Naive thymus-derived CD4-positive, alpha-beta T cell (primary cell): ENCODE results near the gene GALNT14. TPM values are rescaled to one million over a fixed set of nuclear protein-coding genes. Genes with fewer than 3 reads are reported as not detected.

ENCODE experiments used
- ATAC-seq: fragments of 150-1000 bp; cut with Tn5 transposase; 2 replicates; pipeline ENCODE4 v1.10.0; 2021; ENCODE audit warnings: mild to moderate bottlenecking, moderate library complexity
- CTCF ChIA-PET: fragments of 350-600 bp; sonication (Branson Sonifier 250); formaldehyde crosslinking; loops from one replicate; lab custom pipeline; 2021; ENCODE audit warnings: antibody characterized with exemption; lab: Charles Lee
- POLR2A ChIA-PET: fragments of 350-600 bp; sonication (Branson Sonifier 250); formaldehyde crosslinking; loops from one replicate; lab custom pipeline; 2021; ENCODE audit warnings: antibody characterized with exemption, inconsistent platforms; lab: Charles Lee
- DNase-seq, 9 donors: peaks; one replicate each; pipeline versions ENCODE4 v3.0.0 to v3.0.0-alpha.2; 2020 to 2022; ENCODE audit warnings: mixed read lengths in 1 of 9
- H3K27ac ChIP-seq: one replicate; pipeline ENCODE4 v1.7.0; 2013; ENCODE audit warnings: mild to moderate bottlenecking, low read depth, low read length, moderate library complexity
- H3K27me3 ChIP-seq, 2 donors: one replicate each; pipeline ENCODE4 v1.7.0; 2013; ENCODE audit warnings: low read length in 2 of 2, mild to moderate bottlenecking in 2 of 2, moderate library complexity in 2 of 2; ENCODE audit not compliant: control insufficient read depth in 2 of 2, insufficient read depth in 2 of 2
- H3K36me3 ChIP-seq, 3 experiments: 1 replicate in 2 of 3; 2 replicates in 1 of 3; pipeline ENCODE4 v1.7.0; 2013; ENCODE audit warnings: low read length in 3 of 3, mild to moderate bottlenecking in 3 of 3, moderate library complexity in 1 of 3; ENCODE audit not compliant: insufficient read depth in 3 of 3, control insufficient read depth in 2 of 3
- H3K4me1 ChIP-seq, 2 donors: one replicate each; pipeline ENCODE4 v1.7.0; 2013; ENCODE audit warnings: low read length in 2 of 2, mild to moderate bottlenecking in 2 of 2, moderate library complexity in 1 of 2; ENCODE audit not compliant: control insufficient read depth in 2 of 2, insufficient read depth in 2 of 2
- H3K4me3 ChIP-seq: 2 replicates; pipeline ENCODE4 v1.7.0; 2013; ENCODE audit warnings: mild to moderate bottlenecking, low read length
- H3K9me3 ChIP-seq, 3 experiments: 1 replicate in 2 of 3; 2 replicates in 1 of 3; pipeline ENCODE4 v1.7.0; 2013; ENCODE audit warnings: low read length in 3 of 3; ENCODE audit not compliant: control insufficient read depth in 2 of 3
- H3K27ac Mint-ChIP-seq, 9 donors: one replicate each; pipeline ENCODE4 v1.8.0; 2020 to 2022; ENCODE audit warnings: mixed read lengths in 9 of 9, mild to moderate bottlenecking in 8 of 9, moderate library complexity in 5 of 9, inconsistent platforms in 2 of 9
- H3K27me3 Mint-ChIP-seq, 5 donors: one replicate each; pipeline ENCODE4 v1.8.0; 2021 to 2022; ENCODE audit warnings: mixed read lengths in 5 of 5, mild to moderate bottlenecking in 1 of 5
- H3K36me3 Mint-ChIP-seq, 5 donors: one replicate each; pipeline ENCODE4 v1.8.0; 2020 to 2022; ENCODE audit warnings: mixed read lengths in 5 of 5, mild to moderate bottlenecking in 3 of 5, inconsistent platforms in 1 of 5
- H3K4me1 Mint-ChIP-seq, 7 donors: one replicate each; pipeline ENCODE4 v1.8.0; 2020 to 2022; ENCODE audit warnings: mixed read lengths in 7 of 7, mild to moderate bottlenecking in 3 of 7, inconsistent platforms in 1 of 7
- H3K4me3 Mint-ChIP-seq, 10 donors: one replicate each; pipeline ENCODE4 v1.8.0; 2020 to 2022; ENCODE audit warnings: mild to moderate bottlenecking in 10 of 10, mixed read lengths in 10 of 10, moderate library complexity in 6 of 10, inconsistent platforms in 2 of 10
- H3K9me3 Mint-ChIP-seq, 11 donors: one replicate each; pipeline ENCODE4 v1.8.0; 2020 to 2022; ENCODE audit warnings: mixed read lengths in 11 of 11, mild to moderate bottlenecking in 4 of 11, inconsistent platforms in 1 of 11, moderate library complexity in 1 of 11
- intact Hi-C, 2 donors: fragments of 100-400 bp; cut with micrococcal nuclease; formaldehyde crosslinking; loops; one replicate each; pipeline ENCODE4 v1.15.1; 2023
- polyA plus RNA-seq, 2 donors: library from polyadenylated mRNA; unstranded; fragments of 300-500 nt; fragmentation: Illumina TruSeq; gene quantifications; one replicate each; pipeline ENCODE4 v1.2.3, GENCODE V29; 2021
- total RNA-seq, 6 experiments: library from RNA in 5 of 6; stranded (reverse) in 5 of 6; gene quantifications; 1 replicate in 5 of 6; 2 replicates in 1 of 6; pipeline ENCODE4 v1.2.3 and lab custom pipeline; 2021 to 2026

The GALNT14 gene
- total and polyA plus RNA-seq, 7 experiments from 2014 or later = 0.64 to 1.1 TPM; not detected in 5

DNA sequence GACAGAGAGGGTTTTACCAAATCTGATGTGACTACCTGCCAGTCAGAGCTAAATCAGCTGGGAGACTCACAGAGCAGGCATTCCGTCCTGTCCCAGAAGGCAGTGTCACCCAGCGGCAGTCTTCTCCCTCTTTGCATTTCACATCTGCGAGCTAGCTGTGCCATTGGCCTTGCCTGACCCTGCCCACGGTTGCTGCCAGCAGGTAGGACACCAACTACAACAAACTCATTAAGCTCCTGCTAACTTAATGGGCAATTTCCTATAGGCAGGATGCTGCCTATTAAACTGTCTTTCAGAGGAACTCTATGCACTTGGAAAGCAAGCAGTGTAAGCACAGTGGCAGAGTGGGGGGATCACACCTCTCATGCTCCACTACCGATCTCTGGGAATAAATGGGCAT is 214.6 kb downstream of the GALNT14 start:
- ATAC-seq = no peak
- Mint-ChIP-seq H3K4me1 (peaks cover 0 to 2% (median 0%) of the 10 kb centered on the region in 7 donors), H3K27ac (no peak overlapping the region), H3K27me3 (no peaks in the 10 kb centered on the region), H3K9me3 (peaks cover 0 to 3% (median 0%) of the 10 kb centered on the region in 11 donors), H3K36me3 (no peaks in the 10 kb centered on the region), H3K4me3 (no peak overlapping the region)
- Histone ChIP-seq H3K27me3 (no peaks in the 10 kb centered on the region), H3K27ac (no peak overlapping the region), H3K36me3 (no peaks in the 10 kb centered on the region), H3K4me3 (no peak overlapping the region), H3K4me1 (no peaks in the 10 kb centered on the region), H3K9me3 (no peaks in the 10 kb centered on the region)
- DNase-seq = no peak
- ChIA-PET POLR2A (no interaction called here), CTCF (no interaction called here)
- intact Hi-C loops = no loop called here

DNA sequence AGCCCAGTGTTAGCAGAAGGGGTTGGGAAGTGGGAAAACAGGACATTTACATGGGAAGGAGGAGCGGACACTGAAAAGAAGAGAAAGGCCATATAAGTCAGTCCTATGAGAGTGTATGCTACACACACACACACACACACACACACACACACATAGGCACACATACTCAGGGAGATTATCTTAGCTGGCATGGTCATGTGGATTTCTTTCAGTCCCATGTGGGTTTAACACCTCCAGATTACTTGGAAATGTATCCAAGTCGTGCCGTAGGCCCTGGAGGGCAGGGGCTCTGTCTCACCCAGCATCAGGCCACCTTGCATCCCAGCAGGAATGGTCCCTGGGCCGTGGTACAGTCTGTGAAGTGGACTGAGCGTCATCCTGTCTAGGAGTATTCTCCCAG is 217.7 kb downstream of the GALNT14 start:
- Mint-ChIP-seq H3K4me3 (no peak overlapping the region), H3K27me3 (no peaks in the 10 kb centered on the region), H3K4me1 (peaks cover 0 to 2% (median 0%) of the 10 kb centered on the region in 7 donors), H3K9me3 (peaks cover 0 to 3% (median 0%) of the 10 kb centered on the region in 11 donors), H3K27ac (no peak overlapping the region), H3K36me3 (no peaks in the 10 kb centered on the region)
- H3K36me3 ChIP-seq = no peaks in the 10 kb centered on the region
- no peaks in the 10 kb centered on the region for H3K4me1 ChIP-seq
- ATAC-seq (no peak), DNase-seq (no peak)
- CTCF ChIA-PET = no interaction called here
- intact Hi-C loops = no loop called here
- no peaks in the 10 kb centered on the region for H3K27me3 ChIP-seq
- no peaks in the 10 kb centered on the region for H3K9me3 ChIP-seq
- no peak overlapping the region for H3K27ac ChIP-seq
- H3K4me3 ChIP-seq = no peak overlapping the region
- POLR2A ChIA-PET = no interaction called here

DNA sequence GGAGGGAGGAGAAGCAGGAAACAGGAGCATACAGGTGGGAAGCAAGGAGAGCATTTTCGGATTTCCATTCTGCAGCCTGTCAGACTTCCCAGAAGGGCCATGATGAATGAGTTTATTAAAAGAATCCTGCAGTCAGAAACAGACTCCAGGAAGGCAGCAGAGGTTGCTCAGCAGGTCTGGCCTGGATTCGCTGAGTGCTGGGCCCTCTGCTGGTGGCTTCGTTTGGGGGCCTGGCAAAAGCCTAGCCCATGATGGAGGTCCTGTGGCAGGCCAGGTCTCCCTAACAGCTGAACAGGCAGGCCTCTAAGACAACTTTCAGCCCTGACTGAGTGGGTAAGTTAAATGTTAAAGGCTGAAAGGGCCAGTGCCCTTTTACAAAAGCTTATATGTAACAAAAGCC is 222.8 kb downstream of the GALNT14 start:
- Histone ChIP-seq H3K36me3 (no peaks in the 10 kb centered on the region), H3K27me3 (no peaks in the 10 kb centered on the region), H3K27ac (no peak overlapping the region), H3K4me3 (no peak overlapping the region), H3K9me3 (no peaks in the 10 kb centered on the region), H3K4me1 (no peaks in the 10 kb centered on the region)
- Mint-ChIP-seq H3K36me3 (no peaks in the 10 kb centered on the region), H3K9me3 (peaks cover 0 to 5% (median 0%) of the 10 kb centered on the region in 11 donors), H3K4me1 (no peaks in the 10 kb centered on the region), H3K27ac (no peak overlapping the region), H3K4me3 (no peak overlapping the region), H3K27me3 (peaks cover 0 to 4% (median 0%) of the 10 kb centered on the region in 5 donors)
- ATAC-seq (no peak), DNase-seq (no peak)
- intact Hi-C loops = no loop called here
- ChIA-PET POLR2A (no interaction called here), CTCF (no interaction called here)

DNA sequence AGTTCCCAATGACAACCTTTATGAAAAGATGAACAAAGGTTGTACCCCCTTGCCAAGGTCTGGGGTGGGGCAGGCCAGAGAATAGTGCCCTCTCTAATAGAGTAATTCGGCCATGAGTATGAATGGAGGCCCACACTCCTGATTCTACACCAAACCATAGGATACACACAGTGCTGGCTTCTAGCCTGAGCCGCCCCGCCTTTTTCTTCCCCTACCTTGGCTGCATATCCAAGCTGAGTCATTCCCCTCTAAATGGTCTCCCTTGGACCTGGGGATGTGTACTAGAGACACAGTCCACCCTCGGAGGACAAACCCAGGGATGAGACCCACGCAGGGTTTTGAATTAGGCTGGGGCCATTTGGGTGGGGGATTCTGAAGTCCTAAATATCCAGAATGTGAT is 223.8 kb downstream of the GALNT14 start:
- H3K36me3 Mint-ChIP-seq = no peaks in the 10 kb centered on the region
- no peak overlapping the region for H3K4me3 ChIP-seq
- H3K9me3 Mint-ChIP-seq = peaks cover 0 to 5% (median 0%) of the 10 kb centered on the region in 11 donors
- H3K4me3 Mint-ChIP-seq = no peak overlapping the region
- no peaks in the 10 kb centered on the region for H3K4me1 ChIP-seq
- CTCF ChIA-PET = no interaction called here
- no peaks in the 10 kb centered on the region for H3K36me3 ChIP-seq
- intact Hi-C loops = no loop called here
- H3K27me3 ChIP-seq = no peaks in the 10 kb centered on the region
- POLR2A ChIA-PET = no interaction called here
- no peak for DNase-seq
- no peaks in the 10 kb centered on the region for H3K9me3 ChIP-seq
- H3K27ac ChIP-seq = no peak overlapping the region
- no peak overlapping the region for H3K27ac Mint-ChIP-seq
- peaks cover 0 to 4% (median 0%) of the 10 kb centered on the region in 5 donors for H3K27me3 Mint-ChIP-seq
- H3K4me1 Mint-ChIP-seq = no peaks in the 10 kb centered on the region
- ATAC-seq = no peak

DNA sequence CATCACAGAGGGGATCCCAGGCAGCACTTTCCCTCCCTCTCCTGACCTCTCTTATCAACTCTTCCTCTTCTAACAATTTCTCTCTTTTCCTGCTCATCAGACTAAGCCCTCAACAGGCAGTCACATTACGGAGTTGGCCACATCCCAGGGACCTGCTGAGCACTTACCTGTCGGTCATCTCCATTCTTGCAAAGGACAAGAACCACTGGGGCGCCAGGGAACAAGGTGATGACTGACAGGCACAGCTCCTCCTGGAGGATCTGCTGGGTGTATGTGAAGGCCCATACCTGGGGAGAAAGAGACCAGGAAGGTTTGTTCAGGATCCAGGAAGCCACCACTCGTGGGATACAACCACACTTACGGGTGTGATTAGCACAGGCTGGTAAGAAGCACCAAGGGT is 226.2 kb downstream of the GALNT14 start:
- Mint-ChIP-seq H3K4me3 (no peak overlapping the region), H3K27ac (no peak overlapping the region), H3K4me1 (no peaks in the 10 kb centered on the region), H3K9me3 (peaks cover 0 to 5% (median 0%) of the 10 kb centered on the region in 11 donors), H3K27me3 (peaks cover 0 to 4% (median 0%) of the 10 kb centered on the region in 5 donors), H3K36me3 (no peaks in the 10 kb centered on the region)
- no peak overlapping the region for H3K27ac ChIP-seq
- no peaks in the 10 kb centered on the region for H3K27me3 ChIP-seq
- H3K4me1 ChIP-seq = no peaks in the 10 kb centered on the region
- POLR2A ChIA-PET = no interaction called here
- H3K4me3 ChIP-seq = no peak overlapping the region
- DNase-seq = no peak
- intact Hi-C loops = no loop called here
- CTCF ChIA-PET = no interaction called here
- no peak for ATAC-seq
- no peaks in the 10 kb centered on the region for H3K36me3 ChIP-seq
- no peaks in the 10 kb centered on the region for H3K9me3 ChIP-seq

DNA sequence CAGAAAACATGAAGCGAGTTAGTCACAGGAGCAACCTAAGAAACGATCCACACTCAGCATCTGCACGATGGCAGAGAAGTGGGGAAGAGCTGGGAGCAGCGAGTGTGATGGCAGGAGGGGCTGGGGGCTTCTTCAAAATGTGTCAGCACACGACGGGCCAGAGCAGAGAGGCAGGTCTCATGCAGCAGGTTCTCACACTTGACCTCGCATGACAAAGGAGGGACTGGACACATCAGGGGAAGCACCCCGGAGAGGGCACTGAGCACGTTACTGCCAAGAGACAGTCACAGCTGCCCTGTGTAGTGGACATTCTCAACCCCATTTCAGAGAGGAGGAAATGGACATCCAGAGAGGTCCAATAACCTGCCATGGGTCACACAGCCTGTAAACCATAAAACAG is 226.9 kb downstream of the GALNT14 start:
- no peak overlapping the region for H3K4me3 Mint-ChIP-seq
- H3K36me3 ChIP-seq = no peaks in the 10 kb centered on the region
- H3K27me3 ChIP-seq = no peaks in the 10 kb centered on the region
- H3K27me3 Mint-ChIP-seq = peaks cover 0 to 4% (median 0%) of the 10 kb centered on the region in 5 donors
- H3K4me1 Mint-ChIP-seq = no peaks in the 10 kb centered on the region
- H3K27ac Mint-ChIP-seq = no peak overlapping the region
- H3K4me1 ChIP-seq = no peaks in the 10 kb centered on the region
- DNase-seq (no peak), ATAC-seq (no peak)
- no peaks in the 10 kb centered on the region for H3K36me3 Mint-ChIP-seq
- no peak overlapping the region for H3K27ac ChIP-seq
- no peak overlapping the region for H3K4me3 ChIP-seq
- H3K9me3 Mint-ChIP-seq = peaks cover 0 to 5% (median 0%) of the 10 kb centered on the region in 11 donors
- POLR2A ChIA-PET = no interaction called here
- CTCF ChIA-PET = no interaction called here
- H3K9me3 ChIP-seq = no peaks in the 10 kb centered on the region
- intact Hi-C loops = no loop called here

DNA sequence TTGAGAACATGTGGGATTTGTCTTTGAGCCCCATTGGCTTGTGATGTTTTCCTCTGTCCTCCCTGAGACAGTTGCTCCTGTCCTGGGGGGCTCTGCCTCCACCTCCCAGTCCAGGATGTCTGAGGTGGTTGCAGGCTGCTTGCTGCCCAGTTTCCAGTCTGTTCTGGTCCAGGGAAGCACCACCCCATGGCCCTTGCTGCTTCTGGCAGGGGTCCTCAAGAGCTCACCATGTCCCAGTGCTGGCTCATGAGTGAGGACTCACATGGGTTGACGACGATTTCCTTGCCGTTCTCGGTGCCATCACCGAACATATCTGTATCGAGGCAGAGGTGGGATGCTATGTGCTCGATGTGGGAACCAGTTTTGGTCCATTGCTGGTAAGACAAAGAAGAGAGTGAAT is 227.6 kb downstream of the GALNT14 start:
- H3K36me3 Mint-ChIP-seq = no peaks in the 10 kb centered on the region
- POLR2A ChIA-PET = no interaction called here
- no peak overlapping the region for H3K4me3 ChIP-seq
- ATAC-seq (no peak), DNase-seq (no peak)
- H3K27ac ChIP-seq = no peak overlapping the region
- H3K27ac Mint-ChIP-seq = no peak overlapping the region
- no peaks in the 10 kb centered on the region for H3K27me3 ChIP-seq
- H3K4me1 Mint-ChIP-seq = no peaks in the 10 kb centered on the region
- H3K4me3 Mint-ChIP-seq = no peak overlapping the region
- peaks cover 0 to 4% (median 0%) of the 10 kb centered on the region in 5 donors for H3K27me3 Mint-ChIP-seq
- peaks cover 0 to 5% (median 0%) of the 10 kb centered on the region in 11 donors for H3K9me3 Mint-ChIP-seq
- no peaks in the 10 kb centered on the region for H3K4me1 ChIP-seq
- intact Hi-C loops = no loop called here
- CTCF ChIA-PET = no interaction called here
- no peaks in the 10 kb centered on the region for H3K9me3 ChIP-seq
- no peaks in the 10 kb centered on the region for H3K36me3 ChIP-seq
